ENCODE measurements around the gene BHLHE23.

Gene BHLHE23

DNA sequence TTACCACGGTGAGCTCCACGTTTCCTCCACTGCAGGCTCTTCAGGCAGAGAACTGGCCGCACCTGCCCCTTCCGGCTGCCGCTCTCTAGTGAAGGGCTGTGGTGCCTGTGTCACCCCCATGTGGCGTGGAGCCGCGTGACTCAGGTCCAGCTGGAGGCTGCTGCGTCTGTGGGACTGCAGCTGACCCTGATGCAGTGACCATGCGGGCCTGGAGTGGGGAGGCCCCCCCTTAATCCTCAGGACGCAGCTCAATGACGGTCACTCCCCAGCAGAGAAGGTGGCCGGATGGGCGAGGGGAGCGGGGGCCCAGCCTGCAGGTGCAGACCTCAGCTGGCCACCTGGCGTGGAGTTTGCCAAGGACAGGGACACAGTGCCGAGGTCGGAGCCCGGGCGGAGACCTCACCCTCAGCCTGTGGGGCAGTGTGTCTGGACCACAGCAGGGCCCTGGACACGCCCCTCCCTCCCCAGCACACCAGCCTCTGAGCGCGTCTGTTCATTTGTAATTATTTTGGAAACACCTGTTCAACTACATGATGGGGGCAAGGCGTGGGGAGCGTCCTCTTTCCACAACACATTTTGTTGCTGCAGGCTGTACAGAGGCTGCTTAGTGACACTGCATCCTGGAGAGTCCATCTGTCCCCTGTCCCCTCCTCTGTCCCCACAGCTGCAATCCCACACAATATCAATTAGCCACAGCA lies 10.7 kb downstream of the BHLHE23 start:
- Histone ChIP-seq H3K9me3 (ENCODE audit: insufficient read depth, low read depth, low read length) (peaks cover 15% of the 10 kb centered on the region), H3K4ac (ENCODE audit: low read depth, low read length) (no peak overlapping the region), H2AFZ (ENCODE audit: insufficient read depth, low read length, poor library complexity) (no peak overlapping the region), H3K36me3 (ENCODE audit: control insufficient read depth in 1 of 2, insufficient read depth in 2 of 2, low read length in 2 of 2) (no peaks in the 10 kb centered on the region), H3K27me3 (ENCODE audit: insufficient read depth, low read length) (no peaks in the 10 kb centered on the region), H4K12ac (ENCODE audit: low read depth, low read length) (no peak overlapping the region), H2BK12ac (ENCODE audit: low read length) (no peak overlapping the region), H3K4me3 (ENCODE audit: low read depth, low read length) (no peak overlapping the region), H2BK120ac (ENCODE audit: insufficient read depth, low read length, poor library complexity) (no peak overlapping the region), H4K8ac (ENCODE audit: low read depth, low read length) (no peak overlapping the region), H4K91ac (ENCODE audit: low read depth, low read length) (no peak overlapping the region), H2BK5ac (ENCODE audit: low read depth, low read length, poor library complexity) (no peak overlapping the region), H2AK5ac (ENCODE audit: low read length) (no peak overlapping the region), H3K27ac (ENCODE audit: low read depth, low read length) (no peak overlapping the region), H3K79me2 (ENCODE audit: control insufficient read depth, insufficient read depth, low read length, poor library complexity) (no peaks in the 10 kb centered on the region), H3K23ac (ENCODE audit: low read length) (no peak overlapping the region), H3K4me1 (ENCODE audit: control insufficient read depth in 1 of 2, insufficient read depth in 2 of 2, low read length in 2 of 2) (no peaks in the 10 kb centered on the region), H3K18ac (ENCODE audit: low read length) (no peak overlapping the region), H3K14ac (ENCODE audit: low read length) (no peak overlapping the region), H3K79me1 (ENCODE audit: low read length) (no peaks in the 10 kb centered on the region), H3K4me2 (ENCODE audit: low read length) (no peak overlapping the region), H3K9ac (ENCODE audit: low read length) (no peak overlapping the region)
- WGBS (ENCODE audit: extremely low coverage, insufficient coverage, insufficient read length), result no CpG with 5 or more reads among the region's 25 CpGs
- no peak for DNase-seq

DNA sequence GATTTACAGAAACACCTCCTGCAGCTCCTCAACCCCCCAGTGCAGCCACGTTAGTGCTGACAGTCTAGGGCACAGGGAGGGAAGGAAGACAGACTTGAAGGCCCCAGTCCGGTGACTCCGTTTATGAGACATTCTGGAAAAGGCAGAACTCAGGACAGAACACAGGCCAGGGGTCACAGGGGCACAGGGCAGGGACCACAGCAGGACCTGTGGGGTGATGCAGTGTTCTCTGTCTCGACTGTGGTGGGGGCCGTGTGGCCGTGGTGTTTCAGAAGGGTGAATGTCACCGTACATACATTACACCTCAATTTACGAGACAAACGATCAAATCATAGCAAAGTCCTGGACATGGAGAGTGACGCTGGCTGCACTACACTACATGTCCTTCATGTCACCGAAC lies 11.3 kb downstream of the BHLHE23 start:
- Histone ChIP-seq H4K91ac (ENCODE audit: low read depth, low read length) (no peak overlapping the region), H3K14ac (ENCODE audit: low read length) (no peak overlapping the region), H3K4me2 (ENCODE audit: low read length) (no peak overlapping the region), H2BK5ac (ENCODE audit: low read depth, low read length, poor library complexity) (no peak overlapping the region), H3K27me3 (ENCODE audit: insufficient read depth, low read length) (no peaks in the 10 kb centered on the region), H3K4me3 (ENCODE audit: low read depth, low read length) (peak overlapping the region; percentile 30), H4K8ac (ENCODE audit: low read depth, low read length) (no peak overlapping the region), H3K4me1 (ENCODE audit: control insufficient read depth in 1 of 2, insufficient read depth in 2 of 2, low read length in 2 of 2) (no peaks in the 10 kb centered on the region), H3K18ac (ENCODE audit: low read length) (no peak overlapping the region), H3K79me2 (ENCODE audit: control insufficient read depth, insufficient read depth, low read length, poor library complexity) (no peaks in the 10 kb centered on the region), H2AFZ (ENCODE audit: insufficient read depth, low read length, poor library complexity) (no peak overlapping the region), H3K9me3 (ENCODE audit: insufficient read depth, low read depth, low read length) (peaks cover 15% of the 10 kb centered on the region), H2BK12ac (ENCODE audit: low read length) (no peak overlapping the region), H2BK120ac (ENCODE audit: insufficient read depth, low read length, poor library complexity) (no peak overlapping the region), H3K36me3 (ENCODE audit: control insufficient read depth in 1 of 2, insufficient read depth in 2 of 2, low read length in 2 of 2) (no peaks in the 10 kb centered on the region), H4K12ac (ENCODE audit: low read depth, low read length) (no peak overlapping the region), H3K9ac (ENCODE audit: low read length) (no peak overlapping the region), H3K4ac (ENCODE audit: low read depth, low read length) (no peak overlapping the region), H2AK5ac (ENCODE audit: low read length) (no peak overlapping the region), H3K27ac (ENCODE audit: low read depth, low read length) (no peak overlapping the region), H3K23ac (ENCODE audit: low read length) (no peak overlapping the region), H3K79me1 (ENCODE audit: low read length) (no peaks in the 10 kb centered on the region)
- no CpG with 5 or more reads among the region's 11 CpGs for WGBS (ENCODE audit: extremely low coverage, insufficient coverage, insufficient read length)
- no peak for DNase-seq

DNA sequence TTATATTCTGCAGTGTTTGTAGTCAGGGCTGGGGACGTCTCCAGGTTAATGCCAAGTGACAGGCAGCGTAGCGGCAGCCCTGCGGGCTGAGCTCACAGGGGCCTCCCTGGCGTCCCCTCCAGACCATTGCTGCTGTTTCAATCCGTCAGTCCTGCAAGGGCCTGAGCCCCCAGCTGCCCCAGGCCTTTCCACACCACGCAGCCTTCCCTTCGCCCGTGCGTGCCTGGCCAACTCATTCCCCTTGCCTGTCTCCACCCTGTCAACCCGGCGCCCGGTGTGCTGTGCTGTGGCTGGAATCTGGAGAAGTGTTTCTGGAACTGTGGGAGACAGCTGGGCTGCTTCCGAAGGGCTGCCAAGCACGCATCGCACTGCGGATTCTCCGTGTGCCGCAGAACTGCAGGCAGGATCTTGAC lies 11.9 kb downstream of the BHLHE23 start:
- no CpG with 5 or more reads among the region's 19 CpGs for WGBS (ENCODE audit: extremely low coverage, insufficient coverage, insufficient read length)
- no peak for DNase-seq

DNA sequence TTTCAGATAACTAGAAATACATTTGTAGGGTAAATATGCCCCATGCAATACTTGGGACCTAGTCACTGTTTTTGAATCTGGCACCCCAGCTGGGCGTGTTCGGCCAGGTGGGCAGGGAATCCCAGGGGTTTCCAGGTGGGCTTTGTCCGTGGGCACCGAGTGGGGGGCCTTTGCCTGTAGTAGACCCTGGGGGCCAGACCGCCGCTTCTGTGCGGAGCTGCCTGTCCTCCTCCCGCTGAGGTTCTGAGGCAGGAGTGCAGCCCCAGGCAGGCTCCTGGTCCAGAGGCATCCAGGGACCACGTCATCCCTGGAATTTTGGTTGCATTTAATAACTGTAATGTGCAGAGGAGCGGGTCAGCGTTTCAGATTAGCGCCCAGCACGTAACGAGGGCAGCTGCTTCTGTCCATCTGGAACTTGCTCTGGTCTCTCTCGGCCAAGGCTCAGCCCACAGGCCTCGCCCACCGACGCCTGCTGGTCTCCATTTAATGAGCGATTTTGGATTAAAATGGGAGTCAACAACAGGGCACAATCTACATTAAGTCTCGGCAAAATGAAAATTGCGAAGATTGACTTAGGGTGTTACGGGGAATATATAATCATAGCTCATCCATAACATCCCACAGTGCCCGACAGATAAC lies 12.8 kb downstream of the BHLHE23 start:
- Histone ChIP-seq H2BK5ac (ENCODE audit: low read depth, low read length, poor library complexity) (no peak overlapping the region), H2AFZ (ENCODE audit: insufficient read depth, low read length, poor library complexity) (no peak overlapping the region), H2AK5ac (ENCODE audit: low read length) (no peak overlapping the region), H4K8ac (ENCODE audit: low read depth, low read length) (no peak overlapping the region), H3K4ac (ENCODE audit: low read depth, low read length) (no peak overlapping the region), H3K79me1 (ENCODE audit: low read length) (no peaks in the 10 kb centered on the region), H3K27me3 (ENCODE audit: insufficient read depth, low read length) (no peaks in the 10 kb centered on the region), H3K4me3 (ENCODE audit: low read depth, low read length) (no peak overlapping the region), H4K12ac (ENCODE audit: low read depth, low read length) (no peak overlapping the region), H4K91ac (ENCODE audit: low read depth, low read length) (no peak overlapping the region), H3K4me1 (ENCODE audit: control insufficient read depth in 1 of 2, insufficient read depth in 2 of 2, low read length in 2 of 2) (no peaks in the 10 kb centered on the region), H2BK120ac (ENCODE audit: insufficient read depth, low read length, poor library complexity) (no peak overlapping the region), H3K4me2 (ENCODE audit: low read length) (no peak overlapping the region), H3K27ac (ENCODE audit: low read depth, low read length) (no peak overlapping the region), H3K79me2 (ENCODE audit: control insufficient read depth, insufficient read depth, low read length, poor library complexity) (no peaks in the 10 kb centered on the region), H3K9me3 (ENCODE audit: insufficient read depth, low read depth, low read length) (peaks cover 8% of the 10 kb centered on the region), H3K36me3 (ENCODE audit: control insufficient read depth in 1 of 2, insufficient read depth in 2 of 2, low read length in 2 of 2) (no peaks in the 10 kb centered on the region), H2BK12ac (ENCODE audit: low read length) (no peak overlapping the region), H3K9ac (ENCODE audit: low read length) (no peak overlapping the region), H3K18ac (ENCODE audit: low read length) (no peak overlapping the region), H3K14ac (ENCODE audit: low read length) (no peak overlapping the region), H3K23ac (ENCODE audit: low read length) (no peak overlapping the region)
- no CpG with 5 or more reads among the region's 23 CpGs for WGBS (ENCODE audit: extremely low coverage, insufficient coverage, insufficient read length)
- DNase-seq, result no peak

More for the DNA sequence above, 11.9 kb downstream of the BHLHE23 start:
- Histone ChIP-seq H3K9me3 (ENCODE audit: insufficient read depth, low read depth, low read length) (peaks cover 14% of the 10 kb centered on the region), H2BK12ac (ENCODE audit: low read length) (no peak overlapping the region), H3K36me3 (ENCODE audit: control insufficient read depth in 1 of 2, insufficient read depth in 2 of 2, low read length in 2 of 2) (no peaks in the 10 kb centered on the region), H2AFZ (ENCODE audit: insufficient read depth, low read length, poor library complexity) (no peak overlapping the region), H3K14ac (ENCODE audit: low read length) (no peak overlapping the region), H3K9ac (ENCODE audit: low read length) (no peak overlapping the region), H4K91ac (ENCODE audit: low read depth, low read length) (no peak overlapping the region), H3K18ac (ENCODE audit: low read length) (no peak overlapping the region), H2BK5ac (ENCODE audit: low read depth, low read length, poor library complexity) (no peak overlapping the region), H3K4ac (ENCODE audit: low read depth, low read length) (no peak overlapping the region), H4K12ac (ENCODE audit: low read depth, low read length) (no peak overlapping the region), H3K4me3 (ENCODE audit: low read depth, low read length) (no peak overlapping the region), H3K79me2 (ENCODE audit: control insufficient read depth, insufficient read depth, low read length, poor library complexity) (no peaks in the 10 kb centered on the region), H3K4me2 (ENCODE audit: low read length) (no peak overlapping the region), H4K8ac (ENCODE audit: low read depth, low read length) (no peak overlapping the region), H3K27me3 (ENCODE audit: insufficient read depth, low read length) (no peaks in the 10 kb centered on the region), H3K4me1 (ENCODE audit: control insufficient read depth in 1 of 2, insufficient read depth in 2 of 2, low read length in 2 of 2) (no peaks in the 10 kb centered on the region), H2AK5ac (ENCODE audit: low read length) (no peak overlapping the region), H3K27ac (ENCODE audit: low read depth, low read length) (no peak overlapping the region), H2BK120ac (ENCODE audit: insufficient read depth, low read length, poor library complexity) (no peak overlapping the region), H3K79me1 (ENCODE audit: low read length) (no peaks in the 10 kb centered on the region), H3K23ac (ENCODE audit: low read length) (no peak overlapping the region)
